T-cell (primary cell): ENCODE measurements around the gene ST3GAL3. TPM values are rescaled to one million over a fixed set of nuclear protein-coding genes. Genes with fewer than 3 reads are reported as not detected.

Experiments used
- ATAC-seq, 4 experiments: fragments of 200-7000 bp in 3 of 4; fragments of 150-1000 bp in 1 of 4; cut with Tn5 transposase; replicated peaks in 1 of 4; 1 replicate in 3 of 4; 2 replicates in 1 of 4; pipeline ENCODE4 v1.10.0; 2021; ENCODE audit warnings: moderate library complexity in 3 of 4, mild to moderate bottlenecking in 2 of 4, moderate number of reproducible peaks in 1 of 4
- CTCF ChIA-PET, 2 donors: fragments of 300-600 bp; sonication (Branson Sonifier 250); formaldehyde crosslinking; loops; one replicate each; lab custom pipeline; 2022; ENCODE audit warnings: antibody characterized with exemption in 2 of 2; lab: Charles Lee
- POLR2A ChIA-PET, 2 donors: fragments of 300-600 bp; sonication (Branson Sonifier 250); formaldehyde crosslinking; loops; one replicate each; lab custom pipeline; 2022; ENCODE audit warnings: antibody characterized with exemption in 2 of 2; lab: Charles Lee
- DNase-seq, 35 experiments: peaks; one replicate each; pipeline versions ENCODE4 v3.0.0 to v3.0.0-alpha.2; 2013 to 2023
- H3K27ac ChIP-seq: one replicate; pipeline ENCODE4 v1.5.1; 2013; ENCODE audit warnings: low read length
- H3K27me3 ChIP-seq, 2 experiments: replicated peaks in 1 of 2; 1 replicate in 1 of 2; 2 replicates in 1 of 2; pipeline versions ENCODE4 v1.6.1 to v1.7.0; 2013; ENCODE audit warnings: low read length in 1 of 2, mixed read lengths in 1 of 2; ENCODE audit not compliant: control insufficient read depth in 2 of 2, insufficient read depth in 2 of 2; ENCODE audit errors: extremely low read depth in 1 of 2
- H3K36me3 ChIP-seq, 2 donors: 1 replicate in 1 of 2; 2 replicates in 1 of 2; pipeline versions ENCODE4 v1.6.1 to v1.7.0; 2013; ENCODE audit warnings: low read length in 1 of 2; ENCODE audit not compliant: control insufficient read depth in 2 of 2, insufficient read depth in 1 of 2; ENCODE audit errors: extremely low read depth in 1 of 2
- H3K4me1 ChIP-seq, 2 experiments: 1 replicate in 1 of 2; 2 replicates in 1 of 2; pipeline versions ENCODE4 v1.6.1 to v1.7.0; 2013; ENCODE audit warnings: low read length in 2 of 2, mixed read lengths in 1 of 2; ENCODE audit not compliant: insufficient read depth in 2 of 2, control insufficient read depth in 1 of 2; ENCODE audit errors: extremely low read depth in 1 of 2
- H3K4me3 ChIP-seq, 2 donors: 1 replicate in 1 of 2; 2 replicates in 1 of 2; pipeline versions ENCODE4 v1.5.1 to v1.7.0; 2013; ENCODE audit warnings: mild to moderate bottlenecking in 2 of 2, low read length in 1 of 2, moderate library complexity in 1 of 2; ENCODE audit not compliant: control insufficient read depth in 1 of 2; ENCODE audit errors: extremely low read depth in 1 of 2
- H3K9me3 ChIP-seq: 2 replicates; pipeline ENCODE4 v1.7.0; 2013
- H3K27ac Mint-ChIP-seq, 2 donors: one replicate each; pipeline ENCODE4 v1.8.0; 2020 to 2021; ENCODE audit warnings: mild to moderate bottlenecking in 2 of 2, mixed read lengths in 2 of 2
- H3K27me3 Mint-ChIP-seq, 2 donors: one replicate each; pipeline ENCODE4 v1.8.0; 2021 to 2022; ENCODE audit warnings: mixed read lengths in 2 of 2
- H3K36me3 Mint-ChIP-seq: one replicate; pipeline ENCODE4 v1.8.0; 2021; ENCODE audit warnings: mixed read lengths
- H3K4me1 Mint-ChIP-seq, 3 donors: one replicate each; pipeline ENCODE4 v1.8.0; 2020 to 2022; ENCODE audit warnings: mixed read lengths in 3 of 3, mild to moderate bottlenecking in 1 of 3
- H3K4me3 Mint-ChIP-seq, 3 donors: one replicate each; pipeline ENCODE4 v1.8.0; 2020 to 2022; ENCODE audit warnings: mild to moderate bottlenecking in 3 of 3, mixed read lengths in 3 of 3, moderate library complexity in 3 of 3
- H3K9me3 Mint-ChIP-seq, 3 donors: one replicate each; pipeline ENCODE4 v1.8.0; 2020 to 2022; ENCODE audit warnings: mixed read lengths in 3 of 3
- WGBS: methylation state at CpG from one replicate; pipeline ENCODE4 v1.1.5; 2013; ENCODE audit warnings: missing lambda C conversion rate; ENCODE audit not compliant: insufficient coverage; 5-methylcytosine and 5-hydroxymethylcytosine counted together
- total RNA-seq, 35 experiments: library from RNA in 6 of 35; stranded (reverse) in 6 of 35; fragments of 120-200 nt in 1 of 35; gene quantifications; one replicate each; pipeline versions ENCODE4 v1.2.1 to v1.2.4 and lab custom pipeline; 2013 to 2026

ST3GAL3 gene
- total RNA-seq, 5 donors from 2014 or later (not counting 1 experiment from before 2014, with no cell fraction given): 21.9 to 29.8 (median 24.4) TPM

- CTCF ChIA-PET: no interaction called here
These were observed 147.1 kb downstream of the ST3GAL3 start for GRCh38 chr1:43854473-43854872.

GRCh38 chr1:43856188-43856587, 148.9 kb downstream of the ST3GAL3 start:
- H3K4me3 ChIP-seq: no peak overlapping the region
- ChIA-PET POLR2A (no interaction called here), CTCF (no interaction called here)
- H3K27me3 Mint-ChIP-seq: no peaks in the 10 kb centered on the region
- no peak overlapping the region for H3K4me3 Mint-ChIP-seq
- H3K27me3 ChIP-seq: no peaks in the 10 kb centered on the region
- no CpG with 5 or more reads among the region's 5 CpGs for WGBS
- ATAC-seq (no peak), DNase-seq (no peak)
- H3K36me3 Mint-ChIP-seq: peaks cover 37% of the 10 kb centered on the region
- H3K9me3 ChIP-seq: no peaks in the 10 kb centered on the region
- H3K9me3 Mint-ChIP-seq: no peaks in the 10 kb centered on the region
- peaks cover 0 to 5% of the 10 kb centered on the region in 2 donors for H3K36me3 ChIP-seq
- H3K4me1 Mint-ChIP-seq: peaks cover 10 to 17% (median 14%) of the 10 kb centered on the region in 3 donors
- H3K27ac ChIP-seq: no peak overlapping the region
- H3K27ac Mint-ChIP-seq: no peak overlapping the region
- peaks cover 0 to 10% of the 10 kb centered on the region in 2 experiments for H3K4me1 ChIP-seq

More at GRCh38 chr1:43854473-43854872, 147.1 kb downstream of the ST3GAL3 start:
- Mint-ChIP-seq H3K4me3 (no peak overlapping the region), H3K27me3 (no peaks in the 10 kb centered on the region), H3K9me3 (no peaks in the 10 kb centered on the region), H3K4me1 (peaks cover 10 to 17% (median 14%) of the 10 kb centered on the region in 3 donors), H3K27ac (no peak overlapping the region), H3K36me3 (peaks cover 27% of the 10 kb centered on the region)
- H3K9me3 ChIP-seq: no peaks in the 10 kb centered on the region
- ATAC-seq: no peak
- peaks cover 0 to 5% of the 10 kb centered on the region in 2 donors for H3K36me3 ChIP-seq
- DNase-seq: no peak
- no peak overlapping the region for H3K27ac ChIP-seq
- H3K4me3 ChIP-seq: no peak overlapping the region
- POLR2A ChIA-PET: no interaction called here
- H3K4me1 ChIP-seq: peaks cover 0 to 10% of the 10 kb centered on the region in 2 experiments
- 96% methylated on average over 4 of the region's 4 CpGs for WGBS
- no peaks in the 10 kb centered on the region for H3K27me3 ChIP-seq

- no peak overlapping the region for H3K27ac Mint-ChIP-seq
- Histone ChIP-seq H3K36me3 (peaks cover 0 to 2% of the 10 kb centered on the region in 2 donors), H3K9me3 (no peaks in the 10 kb centered on the region), H3K4me1 (peaks cover 0 to 10% of the 10 kb centered on the region in 2 experiments), H3K27ac (no peak overlapping the region), H3K4me3 (no peak overlapping the region), H3K27me3 (no peaks in the 10 kb centered on the region)
- DNase-seq (no peak), ATAC-seq (no peak)
- ChIA-PET POLR2A (no interaction called here), CTCF (interaction anchor here in 1 of 2 donors (0.6 kb wide), 1 partner anchor 575 kb away, joined by 3 read pairs; no protein-coding TSS in a partner anchor)
- H3K27me3 Mint-ChIP-seq: no peaks in the 10 kb centered on the region
- no peaks in the 10 kb centered on the region for H3K9me3 Mint-ChIP-seq
- peaks cover 41% of the 10 kb centered on the region for H3K36me3 Mint-ChIP-seq
- H3K4me3 Mint-ChIP-seq: no peak overlapping the region
- H3K4me1 Mint-ChIP-seq: peaks cover 10 to 14% (median 12%) of the 10 kb centered on the region in 3 donors
These were observed 149.8 kb downstream of the ST3GAL3 start for GRCh38 chr1:43857163-43857562.

DNA sequence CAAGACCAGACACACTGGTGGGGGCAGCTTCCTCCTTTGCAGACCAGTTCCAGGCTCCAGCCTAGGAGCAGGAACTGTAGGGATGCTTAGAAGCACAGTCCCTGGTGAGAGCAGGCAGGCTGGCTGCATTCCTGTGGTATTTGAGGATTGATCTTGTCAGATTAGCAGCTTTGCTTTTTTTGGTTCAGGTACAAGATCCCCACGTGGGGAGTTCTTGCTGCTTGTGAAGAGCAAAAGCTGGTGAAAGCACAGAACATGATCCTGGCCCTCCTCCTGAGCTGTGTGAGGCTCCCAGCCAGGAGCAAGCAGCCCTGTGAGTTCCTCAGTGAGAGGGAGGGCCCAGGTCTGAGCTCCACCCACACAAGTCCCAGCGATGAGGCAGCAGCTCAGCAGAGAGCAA, 151.0 kb downstream of the ST3GAL3 start:
- Histone ChIP-seq H3K27me3 (no peaks in the 10 kb centered on the region), H3K27ac (no peak overlapping the region), H3K4me3 (no peak overlapping the region), H3K4me1 (peaks cover 0 to 7% of the 10 kb centered on the region in 2 experiments), H3K36me3 (peaks cover 2 to 5% of the 10 kb centered on the region in 2 donors), H3K9me3 (no peaks in the 10 kb centered on the region)
- Mint-ChIP-seq H3K4me3 (no peak overlapping the region), H3K36me3 (peaks cover 46% of the 10 kb centered on the region), H3K4me1 (peaks cover 5 to 7% (median 7%) of the 10 kb centered on the region in 3 donors), H3K27ac (no peak overlapping the region), H3K27me3 (no peaks in the 10 kb centered on the region), H3K9me3 (no peaks in the 10 kb centered on the region)
- no peak for DNase-seq
- 0% methylated on average over 1 of the region's 2 CpGs for WGBS
- ChIA-PET POLR2A (no interaction called here), CTCF (no interaction called here)
- no peak for ATAC-seq

DNA sequence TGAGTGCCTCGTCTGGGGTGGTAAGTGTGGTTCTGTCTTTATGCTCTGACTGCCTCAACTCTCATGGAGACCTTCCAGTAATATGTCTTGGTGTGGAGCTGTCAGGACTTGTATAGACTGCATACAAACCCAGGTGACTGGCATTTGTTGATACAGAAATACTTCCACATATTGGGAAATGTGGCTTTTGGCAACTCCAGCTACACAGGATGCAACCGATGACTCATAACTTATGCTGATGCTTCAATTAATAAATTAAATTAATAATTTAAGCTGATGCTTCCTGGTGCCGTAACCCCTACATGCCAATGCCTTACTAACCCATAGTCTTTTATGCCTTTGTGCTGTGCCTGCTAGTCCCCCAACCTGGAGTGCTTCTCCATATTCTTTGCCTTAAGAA, 154.0 kb downstream of the ST3GAL3 start:
- Histone ChIP-seq H3K27ac (no peak overlapping the region), H3K9me3 (no peaks in the 10 kb centered on the region), H3K4me1 (no peaks in the 10 kb centered on the region), H3K4me3 (no peak overlapping the region), H3K27me3 (no peaks in the 10 kb centered on the region), H3K36me3 (peaks cover 3 to 7% of the 10 kb centered on the region in 2 donors)
- DNase-seq (no peak), ATAC-seq (no peak)
- no peaks in the 10 kb centered on the region for H3K9me3 Mint-ChIP-seq
- WGBS: 100% methylated on average over 2 of the region's 3 CpGs
- ChIA-PET POLR2A (no interaction called here), CTCF (interaction anchor here in 1 of 2 donors (0.5 kb wide), 1 partner anchor 78 kb away, joined by 7 read pairs; no protein-coding TSS in a partner anchor)
- peaks cover 35% of the 10 kb centered on the region for H3K36me3 Mint-ChIP-seq
- H3K4me1 Mint-ChIP-seq: no peaks in the 10 kb centered on the region
- H3K4me3 Mint-ChIP-seq: no peak overlapping the region
- H3K27me3 Mint-ChIP-seq: no peaks in the 10 kb centered on the region
- no peak overlapping the region for H3K27ac Mint-ChIP-seq

- H3K4me3 ChIP-seq: no peak overlapping the region
- Mint-ChIP-seq H3K27ac (no peak overlapping the region), H3K27me3 (no peaks in the 10 kb centered on the region), H3K4me1 (no peaks in the 10 kb centered on the region), H3K36me3 (peaks cover 30% of the 10 kb centered on the region), H3K9me3 (no peaks in the 10 kb centered on the region), H3K4me3 (no peak overlapping the region)
- ChIA-PET POLR2A (interaction anchor here in 1 of 2 donors (0.7 kb wide), 2 partner anchors 20 to 81 kb away, joined by 4 to 7 read pairs; no protein-coding TSS in a partner anchor), CTCF (interaction anchor here in 1 of 2 donors (0.5 kb wide), 1 partner anchor 77 kb away, joined by 7 read pairs; no protein-coding TSS in a partner anchor)
- no peaks in the 10 kb centered on the region for H3K4me1 ChIP-seq
- WGBS: 100% methylated on average over 1 of the region's 7 CpGs
- H3K9me3 ChIP-seq: no peaks in the 10 kb centered on the region
- DNase-seq (no peak), ATAC-seq (no peak)
- H3K27ac ChIP-seq: no peak overlapping the region
- no peaks in the 10 kb centered on the region for H3K27me3 ChIP-seq
- peaks cover 3 to 7% of the 10 kb centered on the region in 2 donors for H3K36me3 ChIP-seq
These were observed 154.8 kb downstream of the ST3GAL3 start for GRCh38 chr1:43861988-43862735.
